Adrenal gland (tissue), 5 donors: ENCODE data around the gene RNASEH1.

Experiments used
- POLR2A ChIP-seq, 2 donors: fragments of 450-650 bp; IDR thresholded peaks; one replicate each; pipeline ENCODE4 v1.6.1; 2017; ENCODE audit warnings: antibody characterized with exemption in 2 of 2, mild to moderate bottlenecking in 2 of 2, moderate library complexity in 1 of 2
- TF ChIP-seq, protein P1 (sequence below), 6 experiments: fragments of 450-650 bp in 4 of 6; fragments of 200-600 bp in 2 of 6; sonication (generic) in 1 of 6; IDR thresholded peaks; 1 replicate in 5 of 6; 2 replicates in 1 of 6; pipeline versions ENCODE4 v1.5.1 to v1.8.0; 2016 to 2021; ENCODE audit warnings: antibody characterized with exemption in 6 of 6, mild to moderate bottlenecking in 2 of 6, moderate library complexity in 1 of 6
- donor health status: DM: no; HTN: no; CAD: no.

DNA sequence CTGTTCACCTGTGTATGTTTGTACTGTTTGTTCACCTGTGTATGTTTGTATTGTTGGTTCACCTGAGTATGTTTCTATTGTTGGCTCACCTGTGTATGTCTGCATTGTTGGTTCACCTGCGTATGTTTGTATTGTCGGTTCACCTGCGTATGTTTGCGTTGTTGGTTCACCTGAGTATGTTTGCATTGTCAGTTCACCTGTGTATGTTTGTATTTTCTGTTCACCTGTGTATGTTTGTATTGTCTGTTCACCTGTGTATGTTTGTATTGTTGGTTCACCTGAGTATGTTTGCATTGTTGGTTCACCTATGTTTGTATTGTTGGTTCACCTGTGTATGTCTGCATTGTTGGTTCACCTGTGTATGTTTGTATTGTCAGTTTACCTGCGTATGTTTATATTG, 53.4 kb downstream of the RNASEH1 start:
- TF ChIP-seq, protein P1, sequence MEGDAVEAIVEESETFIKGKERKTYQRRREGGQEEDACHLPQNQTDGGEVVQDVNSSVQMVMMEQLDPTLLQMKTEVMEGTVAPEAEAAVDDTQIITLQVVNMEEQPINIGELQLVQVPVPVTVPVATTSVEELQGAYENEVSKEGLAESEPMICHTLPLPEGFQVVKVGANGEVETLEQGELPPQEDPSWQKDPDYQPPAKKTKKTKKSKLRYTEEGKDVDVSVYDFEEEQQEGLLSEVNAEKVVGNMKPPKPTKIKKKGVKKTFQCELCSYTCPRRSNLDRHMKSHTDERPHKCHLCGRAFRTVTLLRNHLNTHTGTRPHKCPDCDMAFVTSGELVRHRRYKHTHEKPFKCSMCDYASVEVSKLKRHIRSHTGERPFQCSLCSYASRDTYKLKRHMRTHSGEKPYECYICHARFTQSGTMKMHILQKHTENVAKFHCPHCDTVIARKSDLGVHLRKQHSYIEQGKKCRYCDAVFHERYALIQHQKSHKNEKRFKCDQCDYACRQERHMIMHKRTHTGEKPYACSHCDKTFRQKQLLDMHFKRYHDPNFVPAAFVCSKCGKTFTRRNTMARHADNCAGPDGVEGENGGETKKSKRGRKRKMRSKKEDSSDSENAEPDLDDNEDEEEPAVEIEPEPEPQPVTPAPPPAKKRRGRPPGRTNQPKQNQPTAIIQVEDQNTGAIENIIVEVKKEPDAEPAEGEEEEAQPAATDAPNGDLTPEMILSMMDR (IDR thresholded peaks at IDR 0.05), result no peak
- no peak for TF ChIP-seq POLR2A (IDR thresholded peaks at IDR 0.05)
